Dedifferentiated amniotic fluid mesenchymal stem cell (primary cell): ENCODE data around the gene ANKRD23.

Experiments used
- DNase-seq: peaks from one replicate; pipeline ENCODE4 v3.0.0-alpha.2; 2016; ENCODE audit errors: extremely low spot score

Gene ANKRD23

GRCh38 chr2:96838345-96839292 is 5.2 kb downstream of the ANKRD23 start:
- DNase-seq: no peak

DNA sequence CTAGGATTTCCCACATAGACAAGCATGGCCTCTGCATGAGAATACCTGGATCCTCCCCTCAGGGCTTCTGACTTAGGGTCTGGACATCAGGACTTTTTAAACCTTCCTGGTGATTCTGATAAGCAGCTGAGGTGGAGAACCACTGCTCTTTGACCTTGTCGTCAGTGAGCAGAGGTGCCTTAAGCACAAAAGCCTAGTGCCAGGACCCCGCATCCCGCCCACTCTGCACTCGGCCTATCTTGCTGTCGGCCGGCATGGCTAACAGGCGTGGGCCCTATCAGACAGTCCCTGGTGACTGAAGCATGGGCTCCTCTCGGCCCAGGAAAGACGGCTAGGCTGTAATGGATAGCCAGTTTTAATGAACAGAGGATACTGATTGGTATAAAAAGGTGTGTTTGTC is 6.2 kb downstream of the ANKRD23 start:
- DNase-seq: no peak

DNA sequence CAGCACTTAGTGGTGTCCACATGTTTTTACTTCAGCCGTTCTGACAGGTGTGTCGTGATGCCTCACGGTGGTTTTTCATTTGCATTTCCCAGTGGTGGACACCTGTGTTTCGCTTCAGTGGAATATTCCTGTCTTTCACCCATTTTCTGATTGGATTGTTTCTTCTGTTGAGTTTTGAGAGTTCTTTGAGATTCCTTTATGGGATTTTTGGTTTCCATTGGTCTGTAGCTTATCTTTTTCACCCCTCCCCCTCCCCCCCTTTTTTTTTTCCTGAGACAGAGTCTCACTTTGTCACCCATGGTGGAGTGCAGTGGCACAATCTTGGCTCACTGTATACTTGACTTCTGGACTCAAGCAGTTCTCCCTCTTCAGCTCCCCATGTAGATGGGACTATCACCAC is 8.0 kb downstream of the ANKRD23 start:
- DNase-seq: no peak

- DNase-seq: peak; percentile 24
These were observed 10.9 kb downstream of the ANKRD23 start for GRCh38 chr2:96832754-96833507.

- DNase-seq: no peak
These were observed 11.4 kb downstream of the ANKRD23 start for GRCh38 chr2:96832408-96832753.

DNA sequence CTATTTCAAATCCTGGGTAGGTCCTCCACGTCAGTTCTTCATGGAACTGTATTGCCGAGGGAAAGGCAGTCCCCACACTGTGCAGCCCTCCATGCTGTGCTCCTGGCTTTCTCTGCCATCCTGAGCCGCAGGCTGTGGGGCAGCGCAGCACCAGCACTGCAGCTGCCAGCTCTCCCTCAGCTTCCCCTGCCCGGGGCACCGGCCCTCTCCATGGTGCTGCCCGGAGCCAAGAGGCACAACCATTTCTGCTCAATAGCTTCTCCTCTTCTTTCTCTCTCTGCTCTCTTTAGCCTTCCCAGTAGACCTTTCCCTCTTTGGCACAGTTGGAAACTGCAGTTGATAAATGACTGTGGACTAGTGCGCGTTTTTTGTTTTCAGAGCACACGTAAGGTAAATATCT is 12.1 kb downstream of the ANKRD23 start:
- DNase-seq: no peak

DNA sequence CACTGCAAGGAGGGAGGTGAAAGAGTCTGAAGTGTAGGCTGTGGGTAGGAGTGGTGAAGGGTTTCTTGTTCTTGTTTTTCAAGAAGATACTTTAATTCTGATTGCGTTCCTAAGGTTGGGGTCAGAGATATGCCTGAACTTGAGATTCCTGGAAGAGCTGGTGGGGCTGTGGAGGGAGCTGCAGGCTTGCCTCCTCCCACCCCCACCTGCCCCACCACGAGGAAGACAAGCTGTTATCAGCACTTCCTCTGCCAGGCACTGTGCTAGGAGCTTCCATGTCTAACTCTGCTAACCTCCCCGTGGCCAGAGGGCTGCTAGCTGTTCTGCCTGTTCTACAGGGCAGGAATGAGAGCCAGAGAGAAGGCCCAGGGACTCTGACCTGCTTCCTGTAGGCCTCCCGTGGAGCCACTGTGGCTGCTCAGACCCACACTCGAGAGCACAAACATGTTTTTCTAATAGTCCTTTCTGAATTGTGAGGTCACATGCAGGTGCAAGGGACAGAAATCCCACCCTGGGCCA is 13.7 kb downstream of the ANKRD23 start:
- no peak for DNase-seq

DNA sequence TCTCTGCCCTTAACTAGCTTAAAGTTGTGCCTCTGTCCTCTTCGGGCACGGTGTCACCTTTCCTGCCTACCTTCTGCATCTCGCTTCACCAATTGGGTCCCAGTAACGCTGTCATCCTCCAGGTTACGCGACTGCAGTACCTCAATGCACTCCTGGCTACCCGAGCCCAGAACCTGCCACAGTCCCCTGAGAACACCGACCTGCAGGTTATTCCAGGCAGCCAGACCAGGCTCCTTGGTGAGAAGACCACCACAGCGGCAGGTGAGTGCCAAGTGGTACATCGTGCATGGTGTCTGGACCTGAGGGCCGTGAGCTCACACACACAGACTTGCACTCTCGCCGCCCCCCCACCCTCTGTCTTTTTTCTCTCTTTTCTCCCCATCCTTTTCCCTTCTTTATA is 14.9 kb downstream of the ANKRD23 start:
- DNase-seq: no peak

- DNase-seq: no peak
These were observed 15.4 kb downstream of the ANKRD23 start for GRCh38 chr2:96828436-96828835.

DNA sequence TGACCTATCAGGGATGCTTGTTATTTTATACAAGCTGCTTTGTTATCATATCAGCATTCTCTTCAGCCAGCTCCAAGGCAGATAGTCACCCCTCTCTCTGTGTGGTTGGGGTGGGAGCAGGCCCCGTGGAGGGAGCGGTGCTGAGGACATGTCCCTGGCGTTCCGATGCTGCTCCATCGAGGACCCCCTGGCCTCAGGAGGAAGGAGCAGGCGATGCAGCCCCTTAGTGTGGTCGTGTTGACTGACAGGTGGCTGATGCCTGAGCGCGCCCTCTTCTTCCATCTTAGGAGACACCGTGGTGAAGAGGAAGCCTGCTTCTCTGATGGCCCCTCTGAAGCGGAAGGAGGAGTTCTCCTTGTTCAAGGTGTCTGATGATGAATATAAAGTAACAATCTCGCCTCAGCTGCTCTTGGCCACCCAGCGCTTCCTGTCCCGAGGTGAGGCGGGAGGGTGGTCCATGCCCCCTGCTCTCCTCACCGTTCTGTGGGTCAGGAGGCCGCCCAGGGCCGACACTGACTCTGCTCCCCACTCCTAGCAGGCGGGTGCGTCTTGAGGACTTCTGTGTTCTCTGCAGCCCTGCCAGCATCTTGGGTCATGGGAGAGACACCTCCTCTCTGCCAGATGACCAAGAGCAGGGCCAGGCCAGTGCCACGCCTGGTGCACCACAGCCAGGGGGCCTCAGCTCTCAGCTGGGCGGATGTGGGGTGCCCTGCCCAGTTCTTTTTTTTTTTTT is 17.1 kb downstream of the ANKRD23 start:
- no peak for DNase-seq

- no peak for DNase-seq
These were observed 18.8 kb downstream of the ANKRD23 start for GRCh38 chr2:96825057-96825456.

- DNase-seq: no peak
These were observed 19.5 kb downstream of the ANKRD23 start for GRCh38 chr2:96824079-96824870.

GRCh38 chr2:96823198-96823597 is 20.6 kb downstream of the ANKRD23 start:
- no peak for DNase-seq

DNA sequence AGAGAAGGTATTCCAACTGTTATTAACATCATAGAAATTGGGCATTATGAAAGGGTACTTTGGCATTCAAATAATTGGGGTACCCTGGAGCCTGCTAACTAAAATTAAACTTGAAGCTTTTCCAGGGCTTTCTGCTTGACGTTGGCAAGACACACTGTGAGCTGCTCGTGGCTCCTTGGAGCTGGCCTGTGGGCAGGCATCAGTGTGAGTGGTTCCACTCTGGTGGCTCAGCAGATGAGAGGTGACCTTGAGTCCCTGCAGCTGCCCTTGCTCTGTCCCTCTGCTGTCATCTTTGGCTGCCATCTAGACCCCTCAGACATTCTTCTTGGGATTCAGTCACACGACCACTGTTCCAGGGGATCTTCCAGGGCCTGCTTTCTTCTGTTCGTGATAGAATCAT is 21.0 kb downstream of the ANKRD23 start:
- no peak for DNase-seq

DNA sequence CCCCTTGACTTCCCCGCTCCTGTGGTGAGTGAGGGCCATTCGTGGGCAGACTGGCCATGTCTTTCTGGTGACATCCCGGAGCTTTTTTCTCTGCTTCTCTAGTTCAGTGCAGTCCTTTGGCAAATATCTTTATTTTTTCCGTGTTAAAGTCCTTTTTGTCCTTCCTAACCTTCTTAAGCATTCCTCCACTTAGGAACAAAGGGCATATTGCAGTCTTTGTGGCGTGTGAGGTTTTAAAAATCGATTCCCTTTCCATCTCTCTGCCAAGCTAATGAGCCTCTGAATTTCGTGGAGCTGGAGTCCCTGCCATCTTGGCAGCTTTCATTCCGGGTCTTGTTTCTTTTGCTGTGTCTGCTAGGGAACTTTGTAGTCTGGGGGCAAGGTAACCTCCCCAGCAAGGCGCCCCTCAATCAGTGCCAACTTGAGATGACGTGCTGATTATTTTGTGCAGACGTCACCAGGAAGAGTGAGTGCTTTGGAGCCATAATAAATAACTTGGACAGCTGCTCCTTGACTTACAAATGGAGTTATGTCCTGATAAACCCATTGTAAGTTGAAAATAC is 22.6 kb downstream of the ANKRD23 start:
- no peak for DNase-seq

- no peak for DNase-seq
These were observed 23.8 kb downstream of the ANKRD23 start for GRCh38 chr2:96819876-96820511.

GRCh38 chr2:96819128-96819875 is 24.5 kb downstream of the ANKRD23 start:
- no peak for DNase-seq

GRCh38 chr2:96817882-96818281 is 25.9 kb downstream of the ANKRD23 start:
- DNase-seq: no peak

GRCh38 chr2:96816836-96817702 is 26.8 kb downstream of the ANKRD23 start:
- DNase-seq: no peak
